ENCODE measurements around the gene ADGRF3.

DNA sequence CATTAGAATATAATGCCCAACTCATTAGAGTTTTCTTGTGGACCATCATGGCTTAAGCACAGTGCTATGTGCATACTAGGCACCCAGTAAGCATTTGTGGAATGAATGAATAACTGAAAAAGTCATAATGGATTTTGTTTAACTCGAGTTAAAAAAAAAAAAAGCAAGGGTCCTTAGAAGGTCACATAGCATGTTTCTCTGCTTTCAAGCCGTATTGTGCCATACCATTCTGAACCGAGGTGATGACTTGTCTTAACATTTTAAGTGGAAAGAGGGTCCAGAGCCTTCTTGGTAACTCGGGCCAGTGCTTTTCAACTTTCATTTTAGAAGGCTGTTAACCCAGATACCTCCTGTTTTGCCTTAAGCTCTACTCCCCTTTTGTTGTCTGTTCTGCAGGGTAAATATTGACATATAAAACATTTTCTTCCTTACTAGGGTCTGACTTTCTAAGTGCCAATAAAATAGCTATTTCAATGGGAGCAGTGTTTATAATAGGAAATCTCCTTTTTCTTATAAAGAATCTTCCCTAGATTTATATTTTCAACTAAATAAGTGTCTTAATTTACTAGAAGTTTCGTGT lies 787 bp upstream of the ADGRF3 start:
- TF ChIP-seq, protein P1, sequence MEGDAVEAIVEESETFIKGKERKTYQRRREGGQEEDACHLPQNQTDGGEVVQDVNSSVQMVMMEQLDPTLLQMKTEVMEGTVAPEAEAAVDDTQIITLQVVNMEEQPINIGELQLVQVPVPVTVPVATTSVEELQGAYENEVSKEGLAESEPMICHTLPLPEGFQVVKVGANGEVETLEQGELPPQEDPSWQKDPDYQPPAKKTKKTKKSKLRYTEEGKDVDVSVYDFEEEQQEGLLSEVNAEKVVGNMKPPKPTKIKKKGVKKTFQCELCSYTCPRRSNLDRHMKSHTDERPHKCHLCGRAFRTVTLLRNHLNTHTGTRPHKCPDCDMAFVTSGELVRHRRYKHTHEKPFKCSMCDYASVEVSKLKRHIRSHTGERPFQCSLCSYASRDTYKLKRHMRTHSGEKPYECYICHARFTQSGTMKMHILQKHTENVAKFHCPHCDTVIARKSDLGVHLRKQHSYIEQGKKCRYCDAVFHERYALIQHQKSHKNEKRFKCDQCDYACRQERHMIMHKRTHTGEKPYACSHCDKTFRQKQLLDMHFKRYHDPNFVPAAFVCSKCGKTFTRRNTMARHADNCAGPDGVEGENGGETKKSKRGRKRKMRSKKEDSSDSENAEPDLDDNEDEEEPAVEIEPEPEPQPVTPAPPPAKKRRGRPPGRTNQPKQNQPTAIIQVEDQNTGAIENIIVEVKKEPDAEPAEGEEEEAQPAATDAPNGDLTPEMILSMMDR (IDR thresholded peaks at IDR 0.05), result no peak
- TF ChIP-seq EZH2 (IDR thresholded peaks at IDR 0.05), result no peak
- no peak for TF ChIP-seq EZH2phosphoT487 (IDR thresholded peaks at IDR 0.05)
